AG04449 (cell line): ENCODE results near the gene DNM2.

Experiments
- CTCF ChIA-PET: fragments of 350-600 bp; formaldehyde crosslinking; extraction: SDS; loops from one replicate; lab custom pipeline; 2021; ENCODE audit warnings: antibody characterized with exemption; lab: Yijun Ruan, JAX
- POLR2A ChIA-PET: fragments of 400-600, 350-600 bp; formaldehyde crosslinking; extraction: SDS; loops from one replicate; lab custom pipeline; 2020; ENCODE audit warnings: antibody characterized with exemption, inconsistent platforms; lab: Yijun Ruan, JAX
- DNase-seq: peaks from one replicate; pipeline ENCODE4 v3.0.0-alpha.2; 2010; ENCODE audit warnings: low read depth, low spot score
- H3K4me3 ChIP-seq: 2 replicates; pipeline ENCODE4 v1.5.1; 2011; ENCODE audit warnings: low read depth, mild to moderate bottlenecking, control low read depth, low read length
- CTCF ChIP-seq: IDR thresholded peaks from one replicate; pipeline ENCODE4 v1.5.1; 2011; ENCODE audit warnings: mild to moderate bottlenecking, moderate library complexity, low read length, control low read depth, inconsistent platforms; ENCODE audit not compliant: insufficient read depth; ENCODE audit errors: missing control alignments

The DNM2 gene

GRCh38 chr19:10830931-10831779 is 113.3 kb downstream of the DNM2 start:
- ChIA-PET POLR2A (no interaction called here), CTCF (interaction anchor here (0.8 to 1.3 kb wide), 2 partner anchors 40 to 114 kb away, joined by 3 read pairs; no protein-coding TSS in a partner anchor)
- no peak for TF ChIP-seq CTCF
- DNase-seq = no peak
- H3K4me3 ChIP-seq = no peak overlapping the region

- CTCF ChIA-PET = interaction anchor here (0.6 to 1.3 kb wide), 4 partner anchors 12 to 115 kb away, joined by 3 to 6 read pairs (median 4); partner anchors contain the start of gene DNM2
- H3K4me3 ChIP-seq = no peak overlapping the region
- no peak for TF ChIP-seq CTCF
- no peak for DNase-seq
- POLR2A ChIA-PET = no interaction called here
Measured at GRCh38 chr19:10831987-10832938, 114.4 kb downstream of the DNM2 start.

GRCh38 chr19:10832939-10833296 is 115.0 kb downstream of the DNM2 start:
- no peak for TF ChIP-seq CTCF
- DNase-seq = no peak
- POLR2A ChIA-PET = no interaction called here
- H3K4me3 ChIP-seq = no peak overlapping the region
- CTCF ChIA-PET = interaction anchor here (1.0 to 1.3 kb wide), 3 partner anchors 9 to 116 kb away, joined by 3 to 6 read pairs (median 4); partner anchors contain the start of gene DNM2

- CTCF ChIA-PET = interaction anchor here (0.8 to 25.0 kb wide), 8 partner anchors 9 to 117 kb away, joined by 3 to 559 read pairs (median 6); partner anchors contain the start of genes CARM1 and DNM2
- no peak for TF ChIP-seq CTCF
- H3K4me3 ChIP-seq = peak overlapping the region; percentile 55
- POLR2A ChIA-PET = interaction anchor here (0.5 to 1.7 kb wide), 10 partner anchors 9 to 140 kb away, joined by 3 to 11 read pairs (median 4); partner anchors contain the start of genes CARM1 and DNM2
- no peak for DNase-seq
Measured at GRCh38 chr19:10835089-10835753, 117.3 kb downstream of the DNM2 start.

GRCh38 chr19:10835754-10836478 is 118.0 kb downstream of the DNM2 start, which contains the start of gene TMED1:
Gene TMED1 (minus strand): TSS chr19:10836212. CDS start chr19:10836191, 21 bp downstream.
- peak; percentile 92 for DNase-seq
- CTCF ChIA-PET = interaction anchor here (0.5 to 25.0 kb wide), 11 partner anchors 10 to 330 kb away, joined by 3 to 559 read pairs (median 4); partner anchors contain the start of genes CARM1 and DNM2
- H3K4me3 ChIP-seq = peak within 1 kb of the TSS; percentile 79
- peak; percentile 24 for TF ChIP-seq CTCF
- POLR2A ChIA-PET = interaction anchor here (0.5 to 1.7 kb wide), 12 partner anchors 9 to 141 kb away, joined by 3 to 11 read pairs (median 4); partner anchors contain the start of genes CARM1 and DNM2
